Measurements from ENCODE around the gene PRKN.
"Not testable (repeated sequence)": the region's sequence is repeated elsewhere in the genome, so short reads cannot be mapped to it uniquely, and the experiment has no call there.

PRKN gene

GRCh38 chr6:162435071-162435470 is 292.5 kb downstream of the PRKN start:
- no peak for DNase-seq

- no peak for DNase-seq
These were observed 306.6 kb downstream of the PRKN start for GRCh38 chr6:162421004-162421403.

- no peak for DNase-seq
These were observed 310.6 kb downstream of the PRKN start for GRCh38 chr6:162416831-162417537.

GRCh38 chr6:162416307-162416706 is 311.3 kb downstream of the PRKN start:
- DNase-seq: no peak

GRCh38 chr6:162409741-162410691 is 317.6 kb downstream of the PRKN start:
- DNase-seq: no peak

- DNase-seq: no peak
These were observed 318.6 kb downstream of the PRKN start for GRCh38 chr6:162408826-162409535.

GRCh38 chr6:162404951-162405350 is 322.6 kb downstream of the PRKN start:
- no peak for DNase-seq

- no peak for DNase-seq
These were observed 324.5 kb downstream of the PRKN start for GRCh38 chr6:162403031-162403430.

- no peak for DNase-seq
These were observed 332.4 kb downstream of the PRKN start for GRCh38 chr6:162395181-162395580.

GRCh38 chr6:162390961-162391811 is 336.4 kb downstream of the PRKN start:
- DNase-seq: not testable (repeated sequence)

GRCh38 chr6:162389343-162390085 is 338.1 kb downstream of the PRKN start:
- no peak for DNase-seq

GRCh38 chr6:162388383-162388777 is 339.2 kb downstream of the PRKN start:
- DNase-seq: no peak

GRCh38 chr6:162387718-162388382 is 339.7 kb downstream of the PRKN start:
- DNase-seq: no peak

- DNase-seq: no peak
These were observed 341.6 kb downstream of the PRKN start for GRCh38 chr6:162385980-162386379.

- no peak for DNase-seq
These were observed 347.7 kb downstream of the PRKN start for GRCh38 chr6:162379757-162380409.

GRCh38 chr6:162377735-162378134 is 349.8 kb downstream of the PRKN start:
- no peak for DNase-seq

GRCh38 chr6:162373868-162374267 is 353.7 kb downstream of the PRKN start:
- no peak for DNase-seq

- DNase-seq: no peak
These were observed 354.4 kb downstream of the PRKN start for GRCh38 chr6:162373192-162373591.

GRCh38 chr6:162372106-162372505 is 355.5 kb downstream of the PRKN start:
- DNase-seq: no peak

- DNase-seq: no peak
These were observed 356.4 kb downstream of the PRKN start for GRCh38 chr6:162371121-162371520.

GRCh38 chr6:162369091-162369490 is 358.5 kb downstream of the PRKN start:
- DNase-seq: no peak

All from NCI-H1436 (cell line).